Measurements from ENCODE around the gene ARHGAP35.

- TF ChIP-seq CTCF (IDR thresholded peaks at IDR 0.05) (no peak), POLR2A (IDR thresholded peaks at IDR 0.05) (no peak)
Measured at GRCh38 chr19:46821512-46822409, 39.0 kb upstream of the ARHGAP35 start.

Measured in body of pancreas (tissue), 4 donors.